WI38 (cell line): Measurements from ENCODE around the gene KCTD7.
"Not testable (repeated sequence)": the region's sequence is repeated elsewhere in the genome, so short reads cannot be mapped to it uniquely, and the experiment has no call there.

Experiments used
- H3K4me3 ChIP-seq: 2 replicates; pipeline ENCODE4 v1.5.1; 2011; ENCODE audit warnings: low read depth, mild to moderate bottlenecking, control low read depth, low read length
- TF ChIP-seq, protein P1 (sequence below): IDR thresholded peaks from 2 replicates; pipeline ENCODE4 v1.5.1; 2012; ENCODE audit warnings: low read depth, mild to moderate bottlenecking, control low read depth, low read length

Gene KCTD7

DNA sequence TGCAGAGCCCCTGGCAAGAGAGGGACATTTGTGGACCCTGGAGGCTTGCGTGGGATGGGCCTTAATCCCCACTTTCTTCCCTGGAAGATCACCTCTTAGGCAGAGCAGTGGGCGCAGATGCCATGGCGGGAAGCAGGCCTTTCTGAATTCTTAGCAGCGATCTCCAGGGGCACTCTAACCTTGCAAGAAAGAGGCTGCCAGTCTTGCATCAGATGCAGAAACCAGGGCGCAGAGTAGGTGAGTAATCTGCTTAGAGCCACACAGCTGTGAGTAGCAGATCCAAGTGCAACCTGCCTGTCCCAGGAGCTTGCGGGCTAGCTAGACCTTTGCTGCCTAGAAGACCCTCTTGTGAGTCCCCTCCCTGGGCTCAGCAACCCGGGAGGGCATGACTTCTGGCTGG is 40.0 kb downstream of the KCTD7 start:
- TF ChIP-seq, protein P1, sequence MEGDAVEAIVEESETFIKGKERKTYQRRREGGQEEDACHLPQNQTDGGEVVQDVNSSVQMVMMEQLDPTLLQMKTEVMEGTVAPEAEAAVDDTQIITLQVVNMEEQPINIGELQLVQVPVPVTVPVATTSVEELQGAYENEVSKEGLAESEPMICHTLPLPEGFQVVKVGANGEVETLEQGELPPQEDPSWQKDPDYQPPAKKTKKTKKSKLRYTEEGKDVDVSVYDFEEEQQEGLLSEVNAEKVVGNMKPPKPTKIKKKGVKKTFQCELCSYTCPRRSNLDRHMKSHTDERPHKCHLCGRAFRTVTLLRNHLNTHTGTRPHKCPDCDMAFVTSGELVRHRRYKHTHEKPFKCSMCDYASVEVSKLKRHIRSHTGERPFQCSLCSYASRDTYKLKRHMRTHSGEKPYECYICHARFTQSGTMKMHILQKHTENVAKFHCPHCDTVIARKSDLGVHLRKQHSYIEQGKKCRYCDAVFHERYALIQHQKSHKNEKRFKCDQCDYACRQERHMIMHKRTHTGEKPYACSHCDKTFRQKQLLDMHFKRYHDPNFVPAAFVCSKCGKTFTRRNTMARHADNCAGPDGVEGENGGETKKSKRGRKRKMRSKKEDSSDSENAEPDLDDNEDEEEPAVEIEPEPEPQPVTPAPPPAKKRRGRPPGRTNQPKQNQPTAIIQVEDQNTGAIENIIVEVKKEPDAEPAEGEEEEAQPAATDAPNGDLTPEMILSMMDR: no peak
- H3K4me3 ChIP-seq: no peak overlapping the region

DNA sequence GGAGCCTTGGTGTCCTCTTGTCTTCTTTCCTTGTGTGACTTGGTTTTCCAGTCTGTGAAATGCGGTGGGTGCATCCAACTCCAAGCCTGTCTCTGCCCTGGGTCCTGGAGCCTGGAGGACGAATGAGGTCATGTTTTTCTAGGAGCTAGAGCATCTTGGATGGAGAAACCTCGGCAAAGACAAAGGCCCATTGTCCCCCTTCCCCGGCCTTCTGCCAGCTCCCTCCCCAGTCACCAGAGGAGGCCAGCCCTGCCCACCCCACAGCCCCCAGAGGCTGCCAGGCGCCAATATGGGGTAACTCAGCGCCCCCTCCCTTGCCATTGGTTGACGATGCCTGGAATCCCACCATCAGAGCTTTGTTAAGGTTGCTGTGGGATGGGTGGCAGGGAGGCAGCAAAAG is 40.4 kb downstream of the KCTD7 start:
- H3K4me3 ChIP-seq: no peak overlapping the region
- TF ChIP-seq, protein P1: no peak

DNA sequence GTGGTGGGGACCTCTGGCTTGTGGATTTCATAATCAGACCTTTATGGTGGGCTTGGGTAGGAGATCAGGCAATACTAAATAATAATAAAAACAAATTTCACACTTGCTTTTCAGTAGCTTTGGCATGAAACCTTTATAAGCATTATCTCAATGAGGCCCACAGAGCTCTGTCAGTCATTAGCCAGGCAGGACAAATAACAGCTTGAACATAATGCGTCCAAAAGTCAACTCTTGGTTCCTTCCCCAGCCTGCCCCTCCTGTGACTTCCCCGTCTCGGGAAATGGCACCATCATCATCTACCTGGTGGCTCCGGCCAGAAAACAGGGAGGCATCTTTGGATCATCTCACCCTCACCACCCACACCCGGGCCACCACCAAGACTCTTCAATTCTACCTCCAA is 40.8 kb downstream of the KCTD7 start:
- TF ChIP-seq, protein P1: no peak
- H3K4me3 ChIP-seq: no peak overlapping the region

DNA sequence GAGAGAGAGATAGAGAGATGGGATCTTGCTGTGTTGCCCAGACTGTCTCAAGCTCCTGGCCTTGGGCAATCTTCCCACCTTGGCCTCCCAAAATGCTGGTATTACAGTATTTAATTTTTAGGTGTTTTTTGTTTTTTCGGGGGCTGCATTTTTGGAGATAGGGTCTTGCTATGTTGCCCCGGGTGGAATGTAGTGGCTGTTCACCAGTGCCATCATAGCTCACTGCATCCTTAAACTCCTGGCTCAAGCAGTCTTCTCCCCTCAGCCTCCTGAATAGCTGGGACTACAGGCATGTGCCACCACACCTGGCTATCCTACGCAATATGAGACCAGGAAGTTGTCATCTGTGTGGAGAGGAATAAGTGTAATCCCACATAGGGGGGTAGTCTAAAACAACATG is 42.4 kb downstream of the KCTD7 start:
- H3K4me3 ChIP-seq: no peak overlapping the region
- TF ChIP-seq, protein P1: no peak

DNA sequence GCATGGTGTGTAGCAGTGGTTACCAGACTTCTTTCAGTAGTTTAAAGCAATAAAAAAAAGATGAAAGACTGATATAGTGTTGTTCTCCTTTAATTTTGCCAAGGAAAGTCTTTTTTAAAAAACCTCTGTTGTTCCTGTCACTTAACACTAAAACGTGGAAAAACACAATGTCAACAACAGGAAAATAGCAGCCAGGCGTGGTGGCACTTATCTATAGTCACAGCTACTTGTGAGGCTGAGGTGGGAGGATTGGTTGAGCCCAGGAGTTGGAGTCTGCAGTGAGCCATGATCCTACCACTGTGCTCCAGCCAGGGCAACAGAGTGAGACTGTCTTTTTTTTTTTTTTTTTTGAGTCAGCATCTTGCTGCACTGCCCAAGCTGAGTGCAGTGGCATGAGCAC is 42.8 kb downstream of the KCTD7 start:
- H3K4me3 ChIP-seq: not testable (repeated sequence)

DNA sequence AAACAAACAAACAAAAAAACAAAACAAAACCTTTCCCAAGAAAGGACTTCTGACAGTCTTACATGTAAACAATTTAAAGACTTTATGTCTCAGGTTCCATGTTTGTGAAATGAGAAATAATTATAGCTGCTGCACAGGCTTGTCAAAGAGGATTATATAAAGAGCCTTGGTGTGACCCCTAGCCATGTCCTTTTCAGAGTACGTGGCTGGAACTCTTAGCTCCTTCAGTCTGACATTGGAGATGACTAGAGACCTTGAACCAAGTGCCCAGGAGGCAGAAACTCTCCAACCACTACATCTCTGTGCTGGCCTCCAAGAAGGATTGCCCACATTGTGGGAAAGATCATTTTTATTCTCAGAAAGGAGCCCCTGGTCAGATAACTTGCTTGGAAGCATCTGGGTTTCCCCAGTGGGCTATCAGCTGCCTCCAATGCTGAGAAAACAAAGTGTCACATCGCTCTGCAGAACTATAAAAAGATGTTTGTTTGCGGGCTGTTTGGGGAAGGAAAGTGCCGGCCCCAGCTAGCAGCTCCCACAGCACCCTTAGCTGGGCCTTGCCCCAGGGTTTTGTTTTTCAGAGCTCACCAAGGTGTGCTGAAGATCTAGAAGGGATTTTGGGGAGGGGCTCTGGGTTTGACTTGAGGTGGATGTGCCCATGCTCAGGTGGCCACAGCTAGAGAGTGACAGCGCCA is 43.9 kb downstream of the KCTD7 start:
- H3K4me3 ChIP-seq: not testable (repeated sequence)

DNA sequence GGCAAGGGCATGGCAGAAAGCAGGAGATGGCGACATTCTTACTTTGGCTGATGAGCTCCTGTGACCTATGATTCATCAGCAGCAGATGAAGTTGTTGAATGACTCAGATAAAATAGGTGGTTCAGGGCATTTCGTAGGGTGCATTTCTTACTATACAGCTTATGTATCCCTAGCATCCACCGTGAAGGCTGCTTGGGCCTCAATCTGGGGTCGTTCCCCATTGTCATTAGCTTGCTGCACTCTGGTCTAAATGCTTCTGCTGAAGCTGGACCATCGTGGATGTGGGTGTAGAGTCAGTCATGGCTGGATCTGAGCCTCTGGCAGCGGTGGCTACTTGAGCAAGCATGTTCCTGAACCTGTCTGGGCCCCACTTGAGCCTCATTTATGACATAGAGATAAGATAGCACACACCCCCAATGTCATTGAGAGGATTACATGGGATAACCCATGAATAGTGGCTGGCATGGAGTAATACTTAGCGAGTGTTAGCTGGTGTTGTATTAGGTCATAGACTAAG is 44.5 kb downstream of the KCTD7 start:
- H3K4me3 ChIP-seq: not testable (repeated sequence)

DNA sequence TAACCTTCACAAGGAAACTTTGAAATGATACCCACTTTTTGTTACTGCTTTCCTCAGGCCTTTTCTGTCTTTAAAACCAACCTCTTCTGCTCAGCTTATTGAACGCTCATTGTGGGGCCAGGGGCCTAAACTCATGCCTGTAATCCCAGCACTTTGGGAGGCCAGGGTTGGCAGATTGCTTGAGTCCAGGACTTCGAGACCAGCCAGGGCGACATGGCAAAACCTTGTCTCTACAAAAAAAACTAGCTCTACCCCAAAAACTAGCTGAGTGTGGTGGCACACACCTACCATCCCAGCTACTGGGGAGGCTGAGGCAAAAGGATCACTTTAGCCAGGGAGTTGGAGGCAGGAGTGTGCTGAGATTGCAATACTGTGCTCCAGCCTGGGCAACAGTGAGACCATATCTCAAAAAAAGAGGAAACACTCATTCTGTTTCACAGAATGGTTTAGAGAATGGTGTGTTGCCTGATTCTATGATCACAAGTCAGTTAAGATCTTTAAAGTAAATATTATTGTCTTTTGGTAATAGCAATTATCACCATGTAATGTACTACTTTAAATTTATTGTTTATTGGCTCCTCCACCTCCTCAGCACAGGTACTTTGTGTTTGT is 51.1 kb downstream of the KCTD7 start:
- H3K4me3 ChIP-seq: no peak overlapping the region
- TF ChIP-seq, protein P1: no peak
